ENCODE data around the gene KCNQ1OT1.
A peak's percentile ranks its signal among the peaks of the same experiment; 100 is the strongest.

Gene KCNQ1OT1

GRCh38 chr11:2739531-2740274, 39.9 kb upstream of the KCNQ1OT1 start:
- Histone ChIP-seq H3K79me1 (replicated peaks; ENCODE audit: low read length, poor library complexity, severe bottlenecking) (no peaks in the 10 kb centered on the region), H3K14ac (ENCODE audit: low read length in 2 of 2) (peak overlapping the region in 1 of 2 experiments; percentile 63), H4K91ac (ENCODE audit: low read length) (peak overlapping the region; percentile 53), H2BK5ac (ENCODE audit: low read depth, low read length, poor library complexity, severe bottlenecking) (no peak overlapping the region), H2AK5ac (ENCODE audit: low read length, severe bottlenecking) (peak overlapping the region; percentile 47), H4K8ac (ENCODE audit: low read length) (no peak overlapping the region), H2BK120ac (ENCODE audit: low read depth, low read length) (no peak overlapping the region), H3K27ac (ENCODE audit: low read length, poor library complexity, severe bottlenecking) (no peak overlapping the region), H3K36me3 (ENCODE audit: control insufficient read depth in 1 of 2, insufficient read depth in 2 of 2, low read depth in 1 of 2, low read length in 2 of 2) (no peaks in the 10 kb centered on the region), H3K27me3 (ENCODE audit: control insufficient read depth in 1 of 2, insufficient read depth in 1 of 2, low read length in 2 of 2) (no peaks in the 10 kb centered on the region), H3K4me3 (ENCODE audit: insufficient read depth in 1 of 2, low read depth in 1 of 2, low read length in 2 of 2) (no peak overlapping the region), H2BK12ac (ENCODE audit: low read length in 2 of 2) (peak overlapping the region in 1 of 2 experiments; percentile 8), H2AFZ (ENCODE audit: low read depth, low read length) (no peak overlapping the region), H3K4me2 (ENCODE audit: low read length, poor library complexity, severe bottlenecking) (no peak overlapping the region), H3K4ac (ENCODE audit: low read depth in 1 of 2, low read length in 2 of 2) (no peak overlapping the region), H2BK15ac (ENCODE audit: low read depth, poor library complexity, severe bottlenecking) (no peak overlapping the region), H3K23ac (ENCODE audit: low read length in 2 of 2) (no peak overlapping the region), H3K18ac (ENCODE audit: low read depth in 1 of 2, low read length in 2 of 2) (peak overlapping the region; percentile 7 to 26), H3K4me1 (ENCODE audit: control insufficient read depth, insufficient read depth, low read depth, low read length) (peaks cover 68% of the 10 kb centered on the region), H3K9ac (ENCODE audit: low read length) (no peak overlapping the region), H3K9me3 (ENCODE audit: control insufficient read depth, low read length) (no peaks in the 10 kb centered on the region)
- DNase-seq: no peak
- WGBS: 96% methylated on average over 16 of the region's 18 CpGs

DNA sequence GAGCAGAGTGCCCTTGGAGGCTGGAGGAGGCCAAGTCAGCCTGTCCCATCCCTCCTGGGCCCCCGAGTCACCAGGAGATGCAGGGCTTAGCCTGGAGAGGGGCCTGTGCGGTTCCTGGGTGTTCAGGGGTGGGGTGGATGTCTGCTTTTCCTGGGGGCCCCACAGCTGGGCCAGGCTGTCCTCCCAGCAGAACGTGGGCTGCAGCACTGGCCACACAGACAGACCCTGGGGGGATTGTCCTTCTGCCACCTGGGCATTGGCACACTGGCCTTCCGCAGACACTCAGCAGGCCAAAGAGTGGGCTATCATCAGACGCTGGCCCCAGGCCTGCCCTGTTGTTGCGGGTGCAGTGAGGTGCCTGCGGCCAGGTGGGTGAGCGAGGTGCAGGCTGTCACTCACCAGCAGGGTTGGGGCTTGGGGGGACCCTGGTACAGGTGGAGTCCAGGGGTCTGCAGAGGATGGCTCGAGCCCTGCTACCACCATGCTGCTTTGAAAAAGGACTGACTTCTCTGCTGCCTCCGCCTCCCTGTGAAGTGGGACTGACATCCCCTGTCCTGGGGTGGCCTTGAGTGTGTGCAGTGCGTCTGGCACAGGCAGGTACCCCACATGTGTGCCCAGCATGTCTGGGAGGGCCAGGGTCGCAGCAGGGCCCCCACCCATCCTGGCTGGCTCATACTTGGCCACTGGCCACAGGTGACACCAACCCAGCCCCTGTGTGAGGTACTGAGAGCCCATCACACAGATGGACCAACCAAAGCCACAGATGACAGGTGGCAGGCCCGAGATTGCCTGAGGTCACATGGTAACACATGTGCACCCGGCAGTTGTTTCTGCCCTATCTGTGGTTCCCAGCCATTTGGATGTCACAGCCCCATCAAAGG, 39.0 kb upstream of the KCNQ1OT1 start:
- 92% methylated on average over 14 of the region's 14 CpGs for whole genome bisulfite sequencing
- no peak for DNase-seq

DNA sequence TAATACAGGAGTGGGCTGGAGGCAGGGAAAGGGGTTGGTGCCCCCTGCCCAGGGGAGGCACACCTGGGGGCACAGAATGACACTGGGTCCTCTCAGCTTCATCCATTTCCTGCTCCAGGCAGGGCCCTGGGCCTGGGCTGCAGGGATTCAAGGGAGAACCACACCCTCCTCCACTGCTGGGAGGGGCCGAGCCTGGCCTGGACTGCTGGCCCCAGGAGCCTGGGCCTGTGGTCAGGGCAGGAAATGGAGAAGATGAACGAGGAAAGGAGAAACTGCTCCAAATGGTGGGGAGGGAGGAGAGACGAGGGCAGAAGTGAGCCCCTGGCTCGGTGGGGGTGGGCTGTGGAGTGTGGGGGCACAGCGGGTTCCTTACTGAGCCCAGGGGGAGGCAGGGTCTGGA, 38.1 kb upstream of the KCNQ1OT1 start:
- DNase-seq: no peak
- Histone ChIP-seq H3K79me1 (replicated peaks; ENCODE audit: low read length, poor library complexity, severe bottlenecking) (no peaks in the 10 kb centered on the region), H2BK15ac (ENCODE audit: low read depth, poor library complexity, severe bottlenecking) (peak overlapping the region; percentile 66), H3K27ac (ENCODE audit: low read length, poor library complexity, severe bottlenecking) (no peak overlapping the region), H3K23ac (ENCODE audit: low read length in 2 of 2) (no peak overlapping the region), H3K14ac (ENCODE audit: low read length in 2 of 2) (peak overlapping the region in 1 of 2 experiments; percentile 38), H3K4me3 (ENCODE audit: insufficient read depth in 1 of 2, low read depth in 1 of 2, low read length in 2 of 2) (no peak overlapping the region), H3K36me3 (ENCODE audit: control insufficient read depth in 1 of 2, insufficient read depth in 2 of 2, low read depth in 1 of 2, low read length in 2 of 2) (no peaks in the 10 kb centered on the region), H3K9me3 (ENCODE audit: control insufficient read depth, low read length) (no peaks in the 10 kb centered on the region), H3K27me3 (ENCODE audit: control insufficient read depth in 1 of 2, insufficient read depth in 1 of 2, low read length in 2 of 2) (peaks cover 0 to 5% of the 10 kb centered on the region in 2 experiments), H4K8ac (ENCODE audit: low read length) (peak overlapping the region; percentile 86), H3K4ac (ENCODE audit: low read depth in 1 of 2, low read length in 2 of 2) (peak overlapping the region; percentile 5 to 57), H2BK120ac (ENCODE audit: low read depth, low read length) (no peak overlapping the region), H3K18ac (ENCODE audit: low read depth in 1 of 2, low read length in 2 of 2) (peak overlapping the region; percentile 13 to 53), H2BK5ac (ENCODE audit: low read depth, low read length, poor library complexity, severe bottlenecking) (no peak overlapping the region), H3K4me2 (ENCODE audit: low read length, poor library complexity, severe bottlenecking) (no peak overlapping the region), H2AK5ac (ENCODE audit: low read length, severe bottlenecking) (peak overlapping the region; percentile 79), H3K9ac (ENCODE audit: low read length) (peak overlapping the region; percentile 43), H3K4me1 (ENCODE audit: control insufficient read depth, insufficient read depth, low read depth, low read length) (peaks cover 78% of the 10 kb centered on the region), H4K91ac (ENCODE audit: low read length) (peak overlapping the region; percentile 93), H2AFZ (ENCODE audit: low read depth, low read length) (peak overlapping the region; percentile 46), H2BK12ac (ENCODE audit: low read length in 2 of 2) (peak overlapping the region; percentile 59 to 96)
- WGBS: 62% methylated on average over 5 of the region's 5 CpGs

More for the DNA sequence above, 39.0 kb upstream of the KCNQ1OT1 start:
- Histone ChIP-seq H3K4me1 (ENCODE audit: control insufficient read depth, insufficient read depth, low read depth, low read length) (peaks cover 76% of the 10 kb centered on the region), H4K8ac (ENCODE audit: low read length) (peak overlapping the region; percentile 86), H3K9ac (ENCODE audit: low read length) (peak overlapping the region; percentile 43), H3K14ac (ENCODE audit: low read length in 2 of 2) (peak overlapping the region in 1 of 2 experiments; percentile 5), H2BK12ac (ENCODE audit: low read length in 2 of 2) (peak overlapping the region in 1 of 2 experiments; percentile 96), H3K4me3 (ENCODE audit: insufficient read depth in 1 of 2, low read depth in 1 of 2, low read length in 2 of 2) (no peak overlapping the region), H3K79me1 (replicated peaks; ENCODE audit: low read length, poor library complexity, severe bottlenecking) (no peaks in the 10 kb centered on the region), H3K36me3 (ENCODE audit: control insufficient read depth in 1 of 2, insufficient read depth in 2 of 2, low read depth in 1 of 2, low read length in 2 of 2) (no peaks in the 10 kb centered on the region), H3K4ac (ENCODE audit: low read depth in 1 of 2, low read length in 2 of 2) (peak overlapping the region in 1 of 2 experiments; percentile 60), H2BK15ac (ENCODE audit: low read depth, poor library complexity, severe bottlenecking) (peak overlapping the region; percentile 66), H2AK5ac (ENCODE audit: low read length, severe bottlenecking) (peak overlapping the region; percentile 79), H2BK5ac (ENCODE audit: low read depth, low read length, poor library complexity, severe bottlenecking) (no peak overlapping the region), H3K9me3 (ENCODE audit: control insufficient read depth, low read length) (no peaks in the 10 kb centered on the region), H2AFZ (ENCODE audit: low read depth, low read length) (no peak overlapping the region), H3K4me2 (ENCODE audit: low read length, poor library complexity, severe bottlenecking) (no peak overlapping the region), H2BK120ac (ENCODE audit: low read depth, low read length) (no peak overlapping the region), H3K27ac (ENCODE audit: low read length, poor library complexity, severe bottlenecking) (no peak overlapping the region), H4K91ac (ENCODE audit: low read length) (peak overlapping the region; percentile 93), H3K27me3 (ENCODE audit: control insufficient read depth in 1 of 2, insufficient read depth in 1 of 2, low read length in 2 of 2) (peaks cover 0 to 5% of the 10 kb centered on the region in 2 experiments), H3K18ac (ENCODE audit: low read depth in 1 of 2, low read length in 2 of 2) (peak overlapping the region; percentile 38 to 53), H3K23ac (ENCODE audit: low read length in 2 of 2) (no peak overlapping the region)

GRCh38 chr11:2737226-2737590, 37.4 kb upstream of the KCNQ1OT1 start:
- peak overlapping the region in 1 of 2 experiments; percentile 36 for H3K4ac ChIP-seq (ENCODE audit: low read depth in 1 of 2, low read length in 2 of 2)
- H2BK12ac ChIP-seq (ENCODE audit: low read length in 2 of 2): peak overlapping the region in 1 of 2 experiments; percentile 0
- no peak overlapping the region for H2AFZ ChIP-seq (ENCODE audit: low read depth, low read length)
- peak overlapping the region; percentile 35 for H4K91ac ChIP-seq (ENCODE audit: low read length)
- H2BK120ac ChIP-seq (ENCODE audit: low read depth, low read length): peak overlapping the region; percentile 44
- no peak overlapping the region for H3K4me3 ChIP-seq (ENCODE audit: insufficient read depth in 1 of 2, low read depth in 1 of 2, low read length in 2 of 2)
- H3K23ac ChIP-seq (ENCODE audit: low read length in 2 of 2): no peak overlapping the region
- no peak overlapping the region for H2BK5ac ChIP-seq (ENCODE audit: low read depth, low read length, poor library complexity, severe bottlenecking)
- no peaks in the 10 kb centered on the region for H3K79me1 ChIP-seq (replicated peaks; ENCODE audit: low read length, poor library complexity, severe bottlenecking)
- peak overlapping the region; percentile 32 for H4K8ac ChIP-seq (ENCODE audit: low read length)
- no peak overlapping the region for H3K9ac ChIP-seq (ENCODE audit: low read length)
- no peak overlapping the region for H3K27ac ChIP-seq (ENCODE audit: low read length, poor library complexity, severe bottlenecking)
- H3K36me3 ChIP-seq (ENCODE audit: control insufficient read depth in 1 of 2, insufficient read depth in 2 of 2, low read depth in 1 of 2, low read length in 2 of 2): no peaks in the 10 kb centered on the region
- H3K9me3 ChIP-seq (ENCODE audit: control insufficient read depth, low read length): no peaks in the 10 kb centered on the region
- peak overlapping the region; percentile 72 for H2AK5ac ChIP-seq (ENCODE audit: low read length, severe bottlenecking)
- WGBS: 74% methylated on average over 5 of the region's 7 CpGs
- H3K4me2 ChIP-seq (ENCODE audit: low read length, poor library complexity, severe bottlenecking): no peak overlapping the region
- peak overlapping the region; percentile 36 for H2BK15ac ChIP-seq (ENCODE audit: low read depth, poor library complexity, severe bottlenecking)
- no peak for DNase-seq
- H3K14ac ChIP-seq (ENCODE audit: low read length in 2 of 2): peak overlapping the region in 1 of 2 experiments; percentile 19
- H3K27me3 ChIP-seq (ENCODE audit: control insufficient read depth in 1 of 2, insufficient read depth in 1 of 2, low read length in 2 of 2): peaks cover 0 to 5% of the 10 kb centered on the region in 2 experiments
- H3K4me1 ChIP-seq (ENCODE audit: control insufficient read depth, insufficient read depth, low read depth, low read length): peaks cover 73% of the 10 kb centered on the region
- H3K18ac ChIP-seq (ENCODE audit: low read depth in 1 of 2, low read length in 2 of 2): no peak overlapping the region

Data from mesenchymal stem cell (in vitro differentiated cells and primary cell).